GM19328 (cell line): ENCODE results near the gene TTC38.
"Not testable (repeated sequence)": the region's sequence is repeated elsewhere in the genome, so short reads cannot be mapped to it uniquely, and the experiment has no call there.

Experiments
- ATAC-seq: cut with Tn5 transposase; IDR thresholded peaks from one replicate; pipeline ENCODE4 v1.9.1; 2021; ENCODE audit warnings: mild to moderate bottlenecking, moderate library complexity; ENCODE audit not compliant: unreplicated experiment

Gene TTC38

DNA sequence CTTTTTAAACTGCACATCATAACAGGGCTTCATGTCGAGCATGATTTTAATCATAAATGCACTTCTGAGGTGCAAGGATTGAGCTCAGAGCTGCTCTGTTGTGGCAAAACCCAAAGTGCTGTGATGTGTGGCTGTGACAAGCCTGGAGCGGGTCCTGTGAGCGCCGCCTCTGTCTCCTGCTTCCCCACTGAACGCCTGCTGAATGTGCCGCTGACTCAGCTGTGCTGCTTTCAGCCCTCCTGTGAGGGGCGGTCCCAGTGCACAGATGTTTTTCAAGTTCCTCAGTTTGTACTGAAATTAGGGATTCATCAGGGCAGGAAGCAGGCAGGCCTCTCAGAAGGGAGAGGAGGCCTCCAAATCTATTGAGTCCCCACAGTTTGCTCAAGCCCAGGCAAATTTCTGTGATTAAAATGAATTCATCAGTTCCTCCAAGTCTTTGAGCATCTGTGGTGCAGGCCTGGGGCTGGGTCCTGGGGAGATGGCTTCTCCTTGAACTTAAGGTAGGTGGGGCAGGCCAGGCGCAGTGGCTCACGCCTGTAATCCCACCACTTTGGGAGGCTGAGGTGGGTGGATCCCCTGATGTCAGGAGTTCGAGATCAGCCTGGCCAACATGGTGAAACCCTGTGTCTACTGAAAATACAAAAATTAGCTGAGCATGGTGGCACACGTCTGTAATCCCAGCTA, 25.9 kb downstream of the TTC38 start:
- ATAC-seq, result no peak

DNA sequence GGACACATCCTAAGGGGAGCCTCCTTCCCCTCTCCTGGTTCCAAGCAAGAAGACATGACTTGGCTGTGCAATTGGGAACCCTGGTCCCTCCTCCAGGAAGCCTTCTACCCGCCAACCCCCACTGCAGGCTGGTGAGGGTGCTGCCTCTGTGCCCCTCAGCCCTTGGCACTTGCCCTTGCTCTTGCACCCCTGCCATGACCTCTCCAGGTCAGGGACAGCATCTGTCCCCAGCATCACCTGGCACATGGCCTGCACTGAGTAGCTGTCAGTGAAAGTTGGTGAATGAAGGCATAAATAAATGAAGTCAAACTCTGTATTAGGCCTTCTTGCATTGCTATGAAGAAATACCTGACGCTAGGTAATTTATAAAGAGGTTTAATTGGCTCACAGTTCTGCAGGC, 27.0 kb downstream of the TTC38 start:
- no peak for ATAC-seq

DNA sequence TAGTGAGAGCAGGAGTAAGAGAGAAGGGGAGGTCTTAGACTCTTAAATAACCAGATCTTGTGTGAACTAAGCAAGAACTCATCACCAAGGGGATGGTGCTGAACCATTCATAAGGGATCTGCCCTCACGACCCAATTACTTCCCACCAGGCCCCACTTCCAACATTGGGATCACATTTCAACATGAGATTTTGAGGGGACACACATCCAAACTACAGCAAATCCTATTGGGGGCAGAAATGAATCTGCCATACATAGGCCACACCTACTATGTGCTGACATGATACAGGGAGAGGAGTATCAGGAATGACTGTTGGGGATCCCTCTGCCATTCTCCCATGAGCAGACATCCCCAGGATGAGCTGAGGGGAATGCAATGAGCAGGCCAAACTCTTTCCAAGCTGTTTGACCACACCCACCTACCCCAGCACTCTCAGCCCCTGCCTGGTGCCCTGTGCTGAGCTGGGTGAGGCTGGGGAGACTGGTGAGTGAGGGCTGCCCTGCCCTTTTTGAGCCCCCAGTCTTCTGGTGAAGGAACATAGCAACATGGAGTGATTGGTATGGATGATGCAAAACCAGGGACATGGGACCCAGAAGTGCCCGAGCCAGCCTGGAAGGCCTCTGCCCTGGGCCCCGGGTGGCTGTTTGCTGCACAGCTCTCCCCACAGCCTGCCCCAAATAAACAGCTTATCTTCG, 27.6 kb downstream of the TTC38 start:
- ATAC-seq, result no peak

DNA sequence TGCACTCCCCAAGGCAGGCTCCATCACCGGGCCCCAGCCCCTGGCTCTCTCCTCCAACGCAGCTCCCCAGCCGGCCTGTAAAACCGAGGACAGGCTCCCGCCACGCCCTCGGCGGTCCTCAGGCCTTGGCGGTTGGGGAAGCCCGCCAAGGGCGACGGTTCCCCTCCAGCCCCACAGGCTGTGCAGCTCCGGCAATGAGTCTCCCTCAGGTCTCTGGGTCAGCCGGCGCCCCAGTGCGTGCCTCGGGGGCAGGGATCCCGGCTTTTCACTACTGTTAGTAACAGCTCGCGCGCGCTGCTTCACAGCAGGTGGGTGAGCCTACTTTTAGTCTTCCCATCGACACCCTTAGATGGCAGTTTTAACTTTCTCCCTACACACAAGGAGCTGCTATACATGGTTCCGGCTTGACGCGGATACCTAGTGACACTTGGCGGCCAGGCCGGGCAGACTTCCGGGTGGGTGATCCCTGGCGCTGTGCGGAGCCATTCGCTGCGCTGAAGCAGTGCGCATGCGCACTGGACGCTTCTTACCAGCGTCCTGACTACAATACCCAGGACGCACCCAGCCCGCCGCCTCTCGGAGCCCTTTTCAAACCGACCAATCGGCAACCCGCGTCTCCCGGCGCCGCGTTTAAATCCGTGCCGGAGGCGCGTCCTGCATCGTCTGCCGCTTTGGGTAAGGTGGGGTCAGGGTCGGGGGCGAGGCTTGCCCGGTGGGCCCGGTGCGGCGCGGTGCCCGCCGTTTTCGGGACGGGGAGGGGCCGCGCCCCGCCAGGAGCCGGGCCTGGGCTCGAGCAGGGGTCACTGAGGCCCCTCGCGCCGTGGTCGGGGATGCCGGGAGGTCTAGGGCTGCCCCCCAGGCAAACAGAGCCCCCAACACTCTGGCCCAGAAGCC, 28.7 kb downstream of the TTC38 start, which contains the start of gene GTSE1:
Gene GTSE1 (plus strand): TSS at position 614 of the 894 bp plus-strand sequence. CDS start 531 bp downstream, outside the sequence.
- ATAC-seq, result peak; percentile 90

DNA sequence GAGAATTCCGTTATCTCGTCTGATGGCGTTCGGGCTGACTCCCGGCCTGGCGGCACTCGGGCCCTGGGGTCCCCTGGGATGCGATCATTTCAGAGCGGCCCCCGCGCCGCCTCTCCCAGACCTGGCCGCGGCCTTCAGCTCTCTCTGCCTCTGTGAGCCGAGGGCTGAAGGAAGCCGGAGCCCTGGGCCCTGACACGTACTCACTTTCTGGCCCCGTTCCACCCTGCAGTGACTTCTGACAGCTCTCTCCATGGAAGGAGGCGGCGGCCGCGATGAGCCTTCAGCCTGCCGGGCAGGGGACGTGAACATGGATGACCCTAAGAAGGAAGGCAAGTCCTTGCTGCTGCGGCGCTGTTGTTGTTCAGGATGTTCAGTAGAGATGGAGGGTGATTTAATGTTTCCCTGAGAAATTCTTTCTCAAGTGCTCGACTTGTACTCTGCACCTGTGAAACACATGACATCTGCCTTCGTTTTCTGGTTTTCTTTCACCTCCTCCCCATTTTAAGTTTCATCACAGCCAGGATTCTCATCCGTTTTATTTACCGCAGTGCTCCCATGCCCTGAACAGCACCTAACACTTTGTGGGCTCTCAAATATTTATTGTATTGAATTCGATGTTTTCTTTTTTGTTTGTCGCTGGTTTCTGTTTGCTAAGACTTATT, 29.5 kb downstream of the TTC38 start:
- no peak for ATAC-seq

DNA sequence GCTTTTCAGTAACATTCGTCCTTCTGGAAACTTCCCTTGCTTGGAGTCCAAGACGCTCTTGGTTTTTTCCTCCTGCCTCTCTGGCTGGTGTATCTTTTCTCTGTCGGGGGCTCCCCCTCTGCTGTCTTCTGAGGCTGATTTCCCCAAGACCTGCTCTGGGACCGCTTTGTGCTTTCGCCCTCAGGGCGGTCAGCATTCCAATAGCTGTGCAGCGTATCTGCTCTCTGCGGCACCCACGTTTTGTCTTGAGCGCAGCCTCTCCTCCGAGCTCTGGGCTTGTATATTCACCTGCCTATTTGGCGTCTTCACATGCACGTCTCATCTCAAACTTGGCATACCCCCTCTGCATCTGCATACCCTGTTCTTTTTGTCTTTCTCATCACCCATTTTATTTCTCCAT, 31.3 kb downstream of the TTC38 start:
- no peak for ATAC-seq

DNA sequence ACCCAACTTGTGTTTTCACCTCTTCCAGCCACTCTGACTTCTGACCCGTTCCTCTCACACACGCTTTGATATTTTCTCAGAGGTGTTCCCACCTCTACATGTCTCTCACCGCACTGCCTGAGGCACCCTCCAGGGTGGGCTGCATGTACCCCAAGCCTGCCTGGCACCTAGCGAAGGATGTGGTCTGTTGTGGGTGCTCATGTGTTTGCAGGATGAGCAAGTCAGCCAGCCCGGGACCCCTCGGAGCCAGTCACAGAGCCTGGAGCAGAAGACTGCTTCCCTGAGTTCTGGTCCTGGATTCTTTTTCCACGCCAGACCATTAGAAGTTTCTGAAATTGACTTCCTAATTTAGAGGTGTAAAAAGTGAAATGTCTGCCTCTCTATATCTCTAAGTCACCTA, 32.7 kb downstream of the TTC38 start:
- no peak for ATAC-seq

DNA sequence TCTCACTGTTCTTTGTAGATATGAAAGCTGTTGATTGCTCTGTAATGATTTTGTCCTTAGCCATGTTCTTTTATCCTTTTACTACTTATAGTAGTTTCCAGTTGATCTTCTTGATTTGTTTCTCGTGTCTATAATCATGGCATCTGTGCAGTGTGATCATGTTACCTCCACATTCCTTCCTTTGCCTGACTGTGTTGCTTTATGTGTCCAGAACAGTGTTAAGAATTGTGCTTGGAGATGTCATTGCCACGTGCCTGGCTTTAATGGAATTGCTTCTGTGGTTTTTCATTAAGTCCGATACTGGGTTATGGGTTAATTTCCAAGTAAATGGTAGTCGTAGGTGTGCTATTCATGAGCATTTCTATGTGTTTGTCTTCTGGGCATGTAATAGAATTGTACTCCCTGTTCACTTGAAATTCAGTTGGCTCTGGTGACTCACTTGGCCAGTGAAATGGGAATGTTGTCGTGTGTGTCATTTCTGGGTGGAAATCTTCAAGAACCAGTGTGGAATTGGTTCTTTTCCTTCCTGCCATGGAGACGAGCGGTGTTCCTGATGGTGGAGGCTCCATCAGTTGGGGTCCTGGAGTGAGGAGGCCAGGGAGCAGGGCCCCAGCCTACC, 35.6 kb downstream of the TTC38 start:
- ATAC-seq, result no peak

DNA sequence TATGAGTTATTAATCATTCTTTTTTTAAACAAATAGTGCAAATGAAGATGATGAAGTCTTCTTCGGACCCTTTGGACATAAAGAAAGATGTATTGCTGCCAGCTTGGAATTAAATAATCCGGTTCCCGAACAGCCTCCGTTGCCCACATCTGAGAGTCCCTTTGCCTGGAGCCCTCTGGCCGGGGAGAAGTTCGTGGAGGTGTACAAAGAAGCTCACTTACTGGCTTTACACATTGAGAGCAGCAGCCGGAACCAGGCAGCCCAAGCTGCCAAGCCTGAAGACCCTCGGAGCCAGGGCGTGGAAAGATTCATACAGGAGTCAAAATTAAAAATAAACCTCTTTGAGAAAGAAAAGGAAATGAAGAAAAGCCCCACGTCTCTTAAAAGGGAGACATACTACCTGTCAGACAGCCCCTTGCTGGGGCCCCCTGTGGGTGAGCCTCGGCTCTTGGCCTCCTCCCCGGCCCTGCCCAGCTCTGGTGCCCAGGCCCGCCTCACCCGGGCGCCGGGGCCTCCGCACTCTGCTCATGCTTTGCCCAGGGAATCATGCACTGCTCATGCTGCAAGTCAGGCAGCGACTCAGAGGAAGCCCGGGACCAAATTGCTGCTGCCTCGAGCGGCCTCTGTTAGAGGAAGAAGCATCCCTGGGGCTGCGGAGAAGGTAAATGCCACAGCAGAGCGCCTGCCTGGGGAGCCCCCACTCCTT, 40.6 kb downstream of the TTC38 start:
- no peak for ATAC-seq

DNA sequence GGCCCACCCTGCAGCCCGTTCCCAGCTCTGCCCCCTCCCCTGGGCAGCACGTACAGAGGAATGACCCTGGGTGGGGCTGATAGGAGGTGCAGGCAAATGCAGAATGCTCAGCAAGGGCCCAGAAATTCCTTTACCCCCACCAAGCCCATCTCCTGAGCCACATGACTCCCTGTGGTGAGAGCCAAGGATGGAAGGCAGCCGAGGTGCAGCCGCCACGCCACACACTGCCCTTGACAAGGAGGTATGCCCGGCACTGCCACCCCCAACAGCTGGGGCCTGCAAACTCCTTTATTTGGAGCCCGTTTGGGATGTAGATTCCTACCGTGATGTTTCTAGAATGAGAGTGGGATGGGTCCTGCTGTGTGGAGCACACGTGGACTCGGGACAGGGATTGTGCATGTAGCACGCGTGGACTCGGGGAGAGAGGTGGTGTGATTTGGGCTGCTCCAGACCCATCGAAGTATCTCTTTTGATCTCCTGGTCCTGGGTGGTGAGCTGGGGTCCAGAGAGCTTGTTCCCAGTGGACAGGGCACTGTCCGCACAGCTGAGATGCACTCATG, 41.8 kb downstream of the TTC38 start:
- ATAC-seq, result no peak

DNA sequence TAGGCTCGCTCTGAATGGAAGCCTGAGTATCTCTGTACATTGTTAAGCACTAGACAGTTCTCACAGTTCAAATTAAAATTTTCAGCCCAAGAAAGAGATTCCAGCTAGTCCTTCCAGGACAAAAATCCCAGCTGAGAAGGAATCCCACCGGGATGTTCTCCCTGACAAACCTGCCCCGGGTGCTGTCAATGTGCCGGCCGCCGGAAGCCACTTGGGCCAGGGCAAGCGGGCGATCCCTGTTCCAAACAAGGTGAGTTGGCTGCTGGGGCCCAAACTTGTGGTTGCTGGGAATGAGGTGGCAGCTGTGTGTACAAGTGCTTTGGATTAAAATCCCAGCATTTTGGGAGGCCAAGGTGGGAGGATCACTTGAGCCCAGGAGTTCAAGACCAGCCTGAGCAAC, 44.2 kb downstream of the TTC38 start:
- ATAC-seq, result no peak

DNA sequence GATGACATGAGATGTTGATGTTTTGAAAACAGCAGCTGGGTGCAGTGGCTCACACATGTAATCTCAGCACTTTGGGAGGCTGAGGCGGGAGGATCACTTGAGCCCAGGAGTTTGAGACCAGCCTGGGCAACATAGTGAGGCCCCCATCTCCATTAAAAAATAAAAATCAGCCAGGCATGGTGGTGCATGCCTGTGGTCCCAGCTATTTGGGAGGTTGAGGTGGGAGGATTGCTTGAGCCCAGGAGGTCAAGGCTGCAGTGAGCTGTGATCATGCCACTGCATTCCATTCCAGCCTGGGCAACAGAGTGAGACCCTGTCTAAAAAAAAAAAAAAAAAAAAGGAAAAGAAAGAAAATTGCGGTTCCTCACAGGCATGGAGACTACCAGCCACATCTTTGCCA, 45.0 kb downstream of the TTC38 start:
- not testable (repeated sequence) for ATAC-seq

DNA sequence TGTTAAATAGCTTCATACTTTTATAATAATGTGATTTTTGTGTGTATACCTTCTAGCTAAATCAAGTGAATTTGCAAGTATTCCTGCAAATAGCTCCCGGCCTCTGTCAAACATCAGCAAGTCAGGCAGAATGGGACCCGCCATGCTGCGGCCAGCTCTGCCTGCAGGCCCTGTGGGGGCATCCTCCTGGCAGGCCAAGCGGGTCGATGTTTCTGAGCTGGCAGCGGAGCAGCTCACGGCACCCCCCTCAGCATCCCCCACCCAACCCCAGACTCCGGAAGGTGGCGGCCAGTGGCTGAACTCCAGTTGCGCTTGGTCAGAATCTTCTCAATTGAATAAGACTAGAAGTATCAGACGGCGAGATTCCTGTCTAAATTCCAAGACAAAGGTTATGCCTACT, 48.2 kb downstream of the TTC38 start:
- ATAC-seq, result no peak

DNA sequence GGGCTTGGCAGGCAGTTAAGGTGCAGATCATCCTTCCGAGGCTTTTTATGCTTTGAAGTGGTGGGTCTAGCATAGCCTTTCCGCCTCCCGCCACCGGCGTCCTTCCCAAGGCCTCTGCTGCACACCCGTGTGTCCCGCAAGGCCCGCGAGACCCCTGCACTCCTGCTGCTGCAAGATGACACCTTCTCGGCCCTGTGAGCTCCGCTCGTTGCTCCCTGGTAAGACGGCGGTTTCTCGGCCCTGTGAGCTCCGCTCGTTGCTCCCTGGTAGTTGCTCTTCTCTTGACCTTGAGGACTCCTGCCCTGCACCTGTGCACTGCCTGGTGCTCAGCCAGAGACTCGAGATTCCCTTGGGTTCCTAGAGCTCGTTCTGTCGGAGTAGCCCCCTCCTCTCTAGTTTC, 49.8 kb downstream of the TTC38 start:
- ATAC-seq, result no peak

DNA sequence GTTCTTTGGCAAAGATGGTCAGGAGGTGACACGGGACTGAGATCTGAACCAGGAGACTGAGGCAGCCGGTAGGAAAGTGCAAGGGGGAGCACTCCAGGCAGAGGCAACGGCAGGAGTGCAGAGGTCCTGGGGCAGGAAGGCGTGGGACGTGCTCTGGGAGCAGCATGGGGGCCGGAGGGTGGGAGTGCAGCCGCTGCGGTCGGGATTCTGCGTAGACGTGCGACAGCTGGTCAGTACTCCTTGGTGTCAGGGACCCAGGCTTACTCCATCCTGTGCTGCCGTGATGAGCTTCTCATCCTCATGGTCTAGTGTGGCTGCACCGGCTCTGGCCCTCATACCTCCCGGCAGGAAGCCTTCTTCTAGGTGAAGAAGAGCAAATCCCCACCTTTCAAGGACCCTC, 50.8 kb downstream of the TTC38 start:
- ATAC-seq, result no peak

DNA sequence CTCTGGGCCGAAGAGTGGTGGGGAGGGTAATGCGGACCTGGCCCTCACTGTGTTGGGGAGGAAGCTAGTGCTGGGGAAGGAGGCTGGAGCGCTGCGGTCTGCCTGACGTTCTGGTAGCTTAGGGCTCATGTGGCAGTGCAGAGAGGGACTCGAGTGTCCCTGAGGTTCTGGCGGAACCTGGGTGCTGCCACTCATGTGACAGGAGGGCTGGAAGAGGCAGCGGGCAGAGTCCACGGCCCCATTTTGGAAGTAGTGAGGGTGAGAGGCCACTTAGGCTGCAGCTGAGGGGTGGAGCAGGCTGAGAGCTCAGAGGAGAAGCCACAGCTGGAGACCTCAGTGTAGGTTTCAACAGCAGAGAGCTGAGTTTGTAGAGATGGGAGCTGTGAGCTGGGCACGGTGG, 51.5 kb downstream of the TTC38 start:
- no peak for ATAC-seq

DNA sequence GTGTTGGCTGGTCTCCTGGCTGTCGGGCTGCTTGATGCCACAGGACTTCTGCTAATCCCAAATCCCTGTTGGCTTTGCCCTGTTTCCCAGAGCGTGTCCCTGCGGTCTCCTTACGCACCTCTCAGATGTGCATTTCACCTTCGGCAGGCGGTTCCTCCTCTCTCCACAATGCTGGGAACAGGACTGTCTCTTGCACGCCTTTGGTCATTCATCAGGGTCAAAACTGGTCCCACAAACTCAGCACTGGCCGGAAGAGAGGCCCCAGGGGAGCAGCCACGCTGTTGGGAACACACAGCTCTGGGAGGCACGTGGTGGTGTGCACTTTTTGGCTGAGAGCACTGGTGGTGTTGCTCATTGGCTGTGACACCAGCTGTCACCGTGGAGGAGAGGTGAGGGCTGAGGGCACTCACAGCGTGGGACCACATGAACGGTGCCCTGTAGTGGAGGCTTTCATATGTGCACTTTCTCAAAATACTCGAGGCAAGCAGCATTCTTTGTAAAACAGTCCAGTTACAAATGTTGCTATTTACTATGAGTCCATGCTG, 52.4 kb downstream of the TTC38 start:
- ATAC-seq, result no peak

DNA sequence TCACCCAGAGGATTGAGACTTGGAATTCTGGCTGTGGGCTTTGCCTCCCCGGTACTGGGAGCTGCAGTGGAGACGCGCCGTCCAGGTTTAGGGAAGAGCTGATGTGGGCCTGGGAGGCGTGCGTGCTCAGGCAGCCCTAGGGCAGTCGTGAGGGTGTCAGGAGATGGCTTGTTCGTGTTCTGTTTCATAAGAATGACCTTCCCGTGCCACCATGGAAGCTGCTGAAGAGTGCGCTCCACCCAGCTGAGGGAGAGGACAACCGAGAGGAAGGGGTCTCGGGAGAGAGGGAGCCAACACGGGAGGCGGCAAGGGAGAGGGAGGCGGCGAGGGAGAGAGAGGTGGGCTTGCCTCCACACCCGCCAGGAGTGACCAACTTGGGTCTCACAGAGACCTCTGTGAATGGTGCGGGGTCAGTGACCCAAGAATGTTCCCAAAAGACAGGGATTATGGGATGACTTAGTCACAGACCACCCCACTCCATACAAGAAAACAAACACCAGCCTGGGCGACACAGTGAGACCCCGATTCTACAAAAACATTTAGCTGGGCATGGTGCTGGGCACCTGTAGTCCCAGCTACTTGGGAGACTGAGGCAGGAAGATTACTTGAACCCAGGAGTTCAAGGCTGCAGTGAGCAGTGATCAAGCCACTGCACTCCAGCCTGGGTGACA, 53.0 kb downstream of the TTC38 start:
- ATAC-seq, result no peak

DNA sequence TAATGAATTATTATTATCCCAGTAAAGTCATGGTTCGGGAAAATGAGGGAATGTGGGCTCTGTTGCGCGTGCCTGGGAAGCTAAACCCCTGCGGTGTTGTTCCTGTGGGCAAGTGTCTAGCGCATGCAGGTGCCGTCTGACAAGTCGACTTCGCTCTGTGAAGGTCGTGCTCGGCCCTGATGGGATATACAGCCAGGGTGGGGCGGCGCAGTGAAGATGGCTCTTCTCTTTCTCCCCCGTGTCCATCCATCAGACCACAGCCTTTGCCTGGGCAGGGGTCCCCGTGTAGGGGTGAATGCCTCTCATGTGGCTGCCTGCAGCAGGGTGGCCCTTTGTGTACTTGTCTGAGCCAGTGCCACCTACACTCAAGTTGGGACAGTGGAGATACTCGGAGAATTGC, 54.9 kb downstream of the TTC38 start:
- no peak for ATAC-seq
